ENCODE results near the gene ACTA2.

The ACTA2 gene

GRCh38 chr10:88980800-88981199, 28.2 kb upstream of the ACTA2 start:
- DNase-seq (ENCODE audit: low spot score) = no peak

DNA sequence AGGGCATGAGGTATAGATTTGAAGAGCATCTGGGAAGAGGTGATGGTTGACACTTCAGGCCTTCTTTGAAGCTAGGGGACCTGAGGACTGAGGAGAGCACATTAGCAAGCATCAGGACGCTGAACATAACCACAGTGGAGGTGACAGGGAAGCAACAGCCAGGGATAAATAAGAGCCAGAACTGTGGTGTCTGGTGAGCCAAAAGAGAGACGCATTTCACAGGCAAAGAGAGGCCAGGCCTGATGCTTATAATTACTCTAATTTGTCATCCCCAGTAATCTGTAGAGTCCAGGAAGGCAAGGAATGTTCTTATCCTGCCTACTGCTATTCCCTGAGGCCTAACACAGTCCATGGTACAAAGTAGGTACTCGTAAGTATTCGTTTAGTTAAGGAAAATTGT, 27.7 kb upstream of the ACTA2 start:
- no peak for DNase-seq (ENCODE audit: low spot score)

GRCh38 chr10:88979603-88980002, 27.0 kb upstream of the ACTA2 start:
- no peak for DNase-seq (ENCODE audit: low spot score)

GRCh38 chr10:88979153-88979562, 26.6 kb upstream of the ACTA2 start:
- DNase-seq (ENCODE audit: low spot score) = no peak

DNA sequence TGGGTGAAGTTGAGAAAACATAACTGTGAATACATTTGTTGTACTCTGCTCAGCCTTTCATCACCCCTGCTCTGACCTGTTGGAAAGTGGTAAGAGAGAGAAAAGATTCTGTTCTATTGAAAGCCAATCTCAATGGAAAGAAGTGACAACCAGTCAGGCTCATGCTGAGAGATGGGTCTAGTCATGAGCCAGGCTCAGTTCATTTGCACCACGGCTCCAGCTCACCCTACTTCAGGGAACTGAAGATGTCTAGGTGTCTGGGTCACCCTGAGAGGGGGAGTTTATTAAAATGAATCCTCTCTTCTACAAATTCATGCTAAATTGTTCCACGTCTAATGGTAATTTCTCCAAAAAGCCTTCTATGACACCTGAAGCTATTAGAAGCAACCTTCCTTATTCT, 25.9 kb upstream of the ACTA2 start:
- no peak for DNase-seq (ENCODE audit: low spot score)

- no peak for DNase-seq (ENCODE audit: low spot score)
Observed at GRCh38 chr10:88975377-88975720, 22.8 kb upstream of the ACTA2 start.

DNA sequence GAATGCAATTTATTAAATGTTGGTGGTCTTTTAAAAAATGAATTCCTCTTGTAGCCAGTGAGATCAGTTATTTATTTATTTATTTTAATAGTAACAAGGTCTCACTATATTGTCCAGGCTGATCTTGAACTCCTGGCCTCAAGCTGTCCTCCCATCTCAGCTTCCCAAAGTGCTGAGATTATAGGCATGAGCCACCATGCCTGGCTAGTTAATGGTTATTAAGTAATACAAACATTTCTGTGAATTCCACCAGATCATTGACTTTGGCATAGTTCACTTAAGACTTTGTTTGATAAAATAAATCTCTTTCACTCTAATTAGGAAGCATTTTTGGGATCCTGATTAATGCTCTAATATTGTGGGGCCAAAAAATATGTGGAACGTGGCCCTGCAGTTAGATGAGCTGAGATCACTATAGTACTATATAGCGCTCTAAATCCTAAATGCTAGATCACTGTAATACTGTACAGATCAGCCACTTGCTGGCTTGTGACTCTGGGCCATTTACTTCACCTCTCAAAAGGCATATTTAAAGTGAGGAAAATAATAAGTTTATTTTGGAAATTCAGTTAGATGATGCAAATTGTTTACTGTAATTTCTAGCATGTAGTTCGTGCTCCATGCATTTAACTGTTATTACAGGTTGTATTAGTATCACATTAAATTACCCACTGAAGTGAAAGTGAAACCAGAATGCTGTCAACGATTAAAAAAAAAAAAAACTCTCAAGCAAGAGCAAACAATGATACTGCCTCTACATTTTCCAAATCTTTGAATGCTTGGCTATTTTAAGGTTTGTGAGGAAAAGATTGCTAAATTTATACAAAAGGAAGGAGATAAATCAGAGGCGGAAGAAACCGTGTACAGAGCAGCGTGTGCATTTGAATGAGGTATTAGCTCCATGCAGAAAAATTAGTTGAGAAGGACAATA, 22.1 kb upstream of the ACTA2 start:
- no peak for DNase-seq (ENCODE audit: low spot score)

DNA sequence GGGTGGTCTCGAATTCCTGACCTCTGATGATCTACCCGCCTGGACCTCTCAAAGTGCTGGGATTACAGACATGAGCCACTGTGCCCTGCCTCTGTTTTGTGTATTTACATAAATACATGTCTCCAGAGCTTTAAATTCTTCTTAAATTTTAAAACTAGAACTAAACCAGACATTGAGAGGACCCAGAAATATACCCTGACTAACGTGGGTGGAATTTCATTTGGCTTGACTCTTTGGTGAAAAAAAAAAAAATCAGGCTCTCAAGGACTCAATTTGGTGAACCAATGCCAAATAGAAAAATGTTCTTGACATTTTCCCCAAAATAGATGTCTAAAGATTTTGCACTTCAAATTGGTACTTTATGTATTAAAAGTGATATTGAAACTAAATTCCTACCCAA, 21.4 kb upstream of the ACTA2 start:
- DNase-seq (ENCODE audit: low spot score) = no peak

GRCh38 chr10:88971221-88972061, 18.9 kb upstream of the ACTA2 start:
- DNase-seq (ENCODE audit: low spot score) = no peak

- no peak for DNase-seq (ENCODE audit: low spot score)
Observed at GRCh38 chr10:88968391-88968790, 15.8 kb upstream of the ACTA2 start.

DNA sequence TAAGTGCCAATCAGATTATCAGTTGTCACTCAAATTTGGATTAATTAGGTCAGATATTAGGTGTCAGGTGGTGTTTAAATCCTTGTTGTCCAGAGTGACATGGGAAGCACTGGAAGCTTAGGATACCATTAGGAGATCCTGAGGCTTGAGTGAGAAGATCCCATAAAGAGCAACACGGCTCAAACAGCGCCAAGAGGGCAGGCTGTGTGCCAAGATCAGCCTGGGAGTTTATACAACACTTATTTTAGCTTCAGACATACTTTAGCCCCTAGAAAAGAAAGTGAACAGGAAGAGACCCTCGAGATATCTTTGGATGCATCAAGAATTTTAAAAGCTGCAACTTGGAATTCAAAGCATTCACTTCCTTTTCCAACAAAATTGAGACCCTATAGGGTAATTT, 14.2 kb upstream of the ACTA2 start:
- DNase-seq (ENCODE audit: low spot score) = no peak

DNA sequence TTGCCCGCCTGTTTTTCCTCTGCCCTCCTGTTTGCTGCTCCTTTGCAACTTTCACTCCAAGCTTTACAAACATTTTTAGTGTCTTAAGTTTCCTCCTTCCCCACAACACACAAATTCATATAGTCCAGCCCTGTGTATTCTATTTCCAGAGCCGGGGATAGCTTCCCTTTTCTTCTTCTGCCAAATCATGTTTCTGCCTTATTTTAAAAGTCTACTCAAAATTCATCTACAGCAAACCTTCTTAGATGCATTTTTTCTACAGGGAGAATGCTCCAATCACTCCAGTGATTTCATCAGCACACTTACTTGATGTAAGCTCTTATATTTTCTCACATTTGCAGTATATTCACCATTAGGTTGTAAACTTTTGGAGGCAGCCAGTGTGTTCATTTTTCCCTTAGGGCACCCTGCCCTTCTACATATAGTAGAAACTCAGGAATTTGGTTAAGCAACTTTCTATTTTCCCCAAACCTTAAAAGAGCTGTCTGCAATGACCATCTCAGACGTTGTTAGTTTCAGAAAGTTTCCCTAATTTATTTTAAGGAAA, 12.4 kb upstream of the ACTA2 start:
- DNase-seq (ENCODE audit: low spot score) = no peak

DNA sequence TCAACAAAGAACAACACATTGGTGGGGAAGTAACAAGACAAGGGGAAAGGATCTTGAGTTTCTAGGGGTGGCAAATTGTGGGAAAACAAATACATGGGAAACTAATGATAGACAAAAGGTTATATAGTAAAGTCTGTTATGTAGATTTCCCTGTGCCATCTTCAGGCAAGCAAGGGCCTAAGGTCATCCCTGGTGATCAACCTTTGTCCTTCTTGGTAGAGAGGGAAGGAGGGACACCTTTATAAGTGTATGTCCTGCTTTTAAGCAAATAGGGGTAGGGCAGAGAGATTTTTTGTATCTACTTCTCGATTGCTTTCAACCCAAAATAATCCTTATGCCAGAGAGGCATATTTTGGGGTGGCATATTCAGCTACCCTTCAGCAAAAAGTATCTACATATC, 11.8 kb upstream of the ACTA2 start:
- DNase-seq (ENCODE audit: low spot score) = no peak

DNA sequence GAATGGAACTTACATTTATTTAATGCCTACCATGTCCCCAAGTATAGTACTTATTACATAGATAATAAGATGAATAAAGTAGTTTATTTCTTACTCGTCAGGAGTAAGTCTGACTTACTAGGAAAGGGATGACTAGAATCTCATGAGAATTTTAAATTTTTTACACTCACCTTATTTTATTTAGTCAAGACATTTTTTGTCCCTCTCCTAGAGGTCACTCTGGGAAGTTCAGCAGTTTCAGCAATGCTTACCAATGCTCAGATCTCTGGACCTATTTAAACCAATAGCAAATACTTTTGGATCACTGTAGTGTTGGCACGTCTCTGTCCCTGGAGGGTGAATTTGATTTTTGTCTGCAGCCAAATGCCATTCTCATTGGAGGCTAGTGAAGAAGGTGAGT, 10.7 kb upstream of the ACTA2 start:
- no peak for DNase-seq (ENCODE audit: low spot score)

GRCh38 chr10:88962336-88962735, 9.8 kb upstream of the ACTA2 start:
- no peak for DNase-seq (ENCODE audit: low spot score)

DNA sequence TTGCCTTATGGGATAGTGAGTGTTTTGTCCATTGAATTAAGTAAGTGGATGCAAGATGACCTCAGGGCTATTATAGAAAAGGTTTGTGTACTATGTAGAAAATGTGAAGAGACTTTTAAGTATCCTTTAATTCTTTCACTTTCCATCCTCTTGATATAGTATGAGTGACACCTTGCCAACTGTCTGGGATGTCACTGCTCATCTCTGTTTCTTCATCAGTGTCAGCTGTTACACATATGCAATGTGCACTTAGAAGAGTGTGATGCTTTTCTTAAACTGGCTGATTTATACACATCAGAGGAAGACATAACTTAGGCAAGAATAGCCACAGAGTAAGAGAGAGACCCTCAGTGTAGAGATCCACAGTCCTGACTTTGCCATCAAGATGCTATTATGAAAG, 8.7 kb upstream of the ACTA2 start:
- DNase-seq (ENCODE audit: low spot score) = no peak

GRCh38 chr10:88960802-88961201, 8.2 kb upstream of the ACTA2 start:
- peak; percentile 50 for DNase-seq (ENCODE audit: low spot score)

- DNase-seq (ENCODE audit: low spot score) = no peak
Observed at GRCh38 chr10:88958721-88959120, 6.1 kb upstream of the ACTA2 start.

- DNase-seq (ENCODE audit: low spot score) = no peak
Observed at GRCh38 chr10:88957381-88957780, 4.8 kb upstream of the ACTA2 start.

GRCh38 chr10:88954458-88955083, 2.0 kb upstream of the ACTA2 start:
- DNase-seq (ENCODE audit: low spot score) = no peak

DNA sequence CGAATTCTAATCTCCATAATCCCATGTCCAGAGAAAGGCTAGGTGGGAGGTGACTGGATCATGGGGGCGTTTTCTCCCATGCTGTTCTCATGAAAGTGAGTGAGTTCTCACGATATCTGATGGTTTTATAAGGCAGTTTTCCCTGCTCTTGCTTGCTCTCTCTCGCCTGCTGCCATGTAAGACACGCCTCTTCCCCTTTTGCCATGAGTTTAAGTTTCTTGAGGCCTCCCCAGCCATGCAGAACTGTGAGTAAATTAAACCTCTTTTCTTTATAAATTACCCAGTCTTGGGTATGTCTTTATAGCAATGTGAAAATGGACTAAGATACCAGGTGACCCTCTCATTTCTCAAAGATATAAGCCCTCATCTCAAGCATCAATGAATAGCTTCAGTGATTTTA, 1.1 kb upstream of the ACTA2 start:
- DNase-seq (ENCODE audit: low spot score) = no peak
